ENCODE results near the gene RAPGEF6.
"Not testable (repeated sequence)": the region's sequence is repeated elsewhere in the genome, so short reads cannot be mapped to it uniquely, and the experiment has no call there.

RAPGEF6 gene

GRCh38 chr5:131384173-131384572 is 250.9 kb downstream of the RAPGEF6 start:
- no peak for DNase-seq

GRCh38 chr5:131382407-131383395 is 252.3 kb downstream of the RAPGEF6 start:
- DNase-seq: peak; percentile 90 to 93

DNA sequence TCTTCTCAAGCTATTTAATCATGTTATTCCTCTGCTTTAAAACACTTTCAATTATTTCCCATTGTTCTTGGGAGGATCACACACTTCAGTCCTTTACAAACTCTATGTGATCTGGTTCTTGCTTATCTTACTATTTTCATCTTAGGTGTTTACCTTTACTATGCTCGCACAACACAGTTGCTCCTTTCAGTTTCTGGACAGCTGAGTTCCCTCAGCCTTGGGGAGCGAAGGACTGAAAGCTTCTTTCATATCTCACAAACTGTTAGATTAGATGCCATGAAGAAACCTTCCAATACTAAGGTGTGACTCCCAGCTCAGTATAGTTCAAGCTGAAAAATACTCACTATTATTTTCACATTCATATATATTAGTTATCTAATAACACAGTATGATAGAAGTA is 253.3 kb downstream of the RAPGEF6 start:
- DNase-seq: no peak

GRCh38 chr5:131381021-131381420 is 254.0 kb downstream of the RAPGEF6 start:
- DNase-seq: no peak

GRCh38 chr5:131380238-131380637 is 254.8 kb downstream of the RAPGEF6 start:
- not testable (repeated sequence) for DNase-seq

DNA sequence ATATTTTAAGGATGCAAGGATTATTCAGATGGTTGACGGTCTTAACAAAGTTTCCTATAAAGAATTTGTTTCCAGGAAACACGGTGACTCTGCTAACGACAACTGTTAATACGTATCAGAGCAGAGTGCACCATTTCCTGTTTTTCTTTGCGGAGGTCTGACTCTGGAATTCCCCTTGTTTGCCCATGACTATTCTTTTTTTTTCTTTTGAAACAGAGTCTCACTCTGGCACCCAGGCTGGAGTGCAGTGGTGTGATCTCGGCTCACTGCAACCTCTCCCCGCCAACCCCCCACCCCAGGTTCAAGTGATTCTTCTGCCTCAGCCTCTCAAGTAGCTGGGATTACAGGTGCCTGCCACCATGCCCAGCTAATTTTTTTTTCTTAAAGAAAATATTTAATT is 255.3 kb downstream of the RAPGEF6 start:
- peak; percentile 36 to 53 for DNase-seq

GRCh38 chr5:131378721-131379541 is 256.1 kb downstream of the RAPGEF6 start:
- DNase-seq: no peak

DNA sequence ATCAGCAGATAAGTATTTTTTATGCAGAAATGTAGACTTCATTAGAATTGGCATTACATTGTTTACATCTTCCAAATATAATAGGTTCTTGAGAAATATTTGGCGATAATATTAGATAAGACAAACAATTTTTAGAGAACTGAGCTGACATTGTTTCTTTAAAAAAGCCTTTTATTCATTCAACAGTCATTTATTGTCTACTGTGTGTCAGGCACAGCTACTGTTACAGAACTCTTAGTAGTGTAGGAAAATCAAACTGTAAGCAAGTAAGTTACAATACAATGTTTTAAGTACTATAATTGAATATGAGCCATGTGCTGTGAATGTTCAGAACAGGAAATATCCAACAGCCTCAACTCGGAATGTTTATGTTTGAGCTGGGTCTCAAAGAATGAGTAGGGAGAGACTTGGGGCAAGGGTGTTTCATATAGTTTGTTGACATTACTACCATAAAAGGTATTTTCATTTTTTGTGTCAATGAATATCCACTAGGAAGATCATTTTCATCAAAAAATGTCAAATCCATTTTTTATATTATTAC is 257.2 kb downstream of the RAPGEF6 start:
- no peak for DNase-seq

GRCh38 chr5:131377346-131377745 is 257.7 kb downstream of the RAPGEF6 start:
- DNase-seq: no peak

- no peak for DNase-seq
These were observed 259.7 kb downstream of the RAPGEF6 start for GRCh38 chr5:131375351-131375750.
